CD4-positive, alpha-beta memory T cell (primary cell): ENCODE data around the gene LRP1B. TPM values are rescaled to one million over a fixed set of nuclear protein-coding genes. Genes with fewer than 3 reads are reported as not detected.

ENCODE experiments used
- CTCF ChIA-PET: fragments of 350-600 bp; sonication (Branson Sonifier 250); formaldehyde crosslinking; loops from one replicate; lab custom pipeline; 2021; ENCODE audit warnings: inconsistent platforms; ENCODE audit not compliant: partially characterized antibody; lab: Charles Lee
- POLR2A ChIA-PET: fragments of 350-600 bp; sonication (Branson Sonifier 250); formaldehyde crosslinking; loops from one replicate; lab custom pipeline; 2021; ENCODE audit not compliant: partially characterized antibody; lab: Charles Lee
- DNase-seq, 5 donors: peaks; one replicate each; pipeline versions ENCODE4 v3.0.0 to v3.0.0-alpha.2; 2020 to 2022; ENCODE audit warnings: mixed read lengths in 1 of 5
- H3K27ac ChIP-seq: one replicate; pipeline ENCODE4 v1.7.0; 2013; ENCODE audit warnings: low read depth, low read length
- H3K27me3 ChIP-seq: 2 replicates; pipeline ENCODE4 v1.7.0; 2013; ENCODE audit warnings: mild to moderate bottlenecking, low read length, moderate library complexity; ENCODE audit not compliant: insufficient read depth
- H3K36me3 ChIP-seq: 2 replicates; pipeline ENCODE4 v1.7.0; 2013; ENCODE audit warnings: mild to moderate bottlenecking, low read length, moderate library complexity; ENCODE audit not compliant: insufficient read depth
- H3K4me1 ChIP-seq: 2 replicates; pipeline ENCODE4 v1.7.0; 2013; ENCODE audit warnings: mild to moderate bottlenecking, low read length, moderate library complexity; ENCODE audit not compliant: insufficient read depth
- H3K4me3 ChIP-seq, 2 donors: one replicate each; pipeline ENCODE4 v1.7.0; 2013; ENCODE audit warnings: low read length in 2 of 2, mild to moderate bottlenecking in 1 of 2
- H3K9me3 ChIP-seq, 2 donors: one replicate each; pipeline ENCODE4 v1.7.0; 2013; ENCODE audit warnings: low read length in 2 of 2, control low read depth in 1 of 2; ENCODE audit not compliant: control insufficient read depth in 1 of 2
- H3K27ac Mint-ChIP-seq, 7 donors: one replicate each; pipeline ENCODE4 v1.8.0; 2020 to 2021; ENCODE audit warnings: mixed read lengths in 7 of 7, mild to moderate bottlenecking in 6 of 7, inconsistent platforms in 3 of 7, moderate library complexity in 3 of 7
- H3K27me3 Mint-ChIP-seq, 2 donors: one replicate each; pipeline ENCODE4 v1.8.0; 2020 to 2021; ENCODE audit warnings: mixed read lengths in 2 of 2
- H3K36me3 Mint-ChIP-seq, 2 donors: one replicate each; pipeline ENCODE4 v1.8.0; 2020 to 2021; ENCODE audit warnings: mixed read lengths in 2 of 2, inconsistent platforms in 1 of 2, mild to moderate bottlenecking in 1 of 2
- H3K4me1 Mint-ChIP-seq, 4 donors: one replicate each; pipeline ENCODE4 v1.8.0; 2020 to 2021; ENCODE audit warnings: mixed read lengths in 4 of 4, mild to moderate bottlenecking in 1 of 4
- H3K4me3 Mint-ChIP-seq, 8 donors: one replicate each; pipeline ENCODE4 v1.8.0; 2020 to 2021; ENCODE audit warnings: mixed read lengths in 8 of 8, mild to moderate bottlenecking in 7 of 8, moderate library complexity in 6 of 8, inconsistent platforms in 3 of 8
- H3K9me3 Mint-ChIP-seq, 8 donors: one replicate each; pipeline ENCODE4 v1.8.0; 2020 to 2021; ENCODE audit warnings: mixed read lengths in 8 of 8, mild to moderate bottlenecking in 5 of 8, inconsistent platforms in 3 of 8, moderate library complexity in 1 of 8
- intact Hi-C: fragments of 100-400 bp; cut with micrococcal nuclease; formaldehyde crosslinking; loops from one replicate; pipeline ENCODE4 v1.15.1; 2023
- polyA plus RNA-seq, 2 donors: library from polyadenylated mRNA; unstranded; fragments of 300-500 nt; fragmentation: Illumina TruSeq; gene quantifications; one replicate each; pipeline ENCODE4 v1.2.3, GENCODE V29; 2021
- total RNA-seq, 2 experiments: library from RNA; stranded (reverse); gene quantifications; one replicate each; pipeline ENCODE4 v1.2.3, GENCODE V29; 2021

The LRP1B gene
- total and polyA plus RNA-seq, 4 experiments from 2014 or later: not detected

DNA sequence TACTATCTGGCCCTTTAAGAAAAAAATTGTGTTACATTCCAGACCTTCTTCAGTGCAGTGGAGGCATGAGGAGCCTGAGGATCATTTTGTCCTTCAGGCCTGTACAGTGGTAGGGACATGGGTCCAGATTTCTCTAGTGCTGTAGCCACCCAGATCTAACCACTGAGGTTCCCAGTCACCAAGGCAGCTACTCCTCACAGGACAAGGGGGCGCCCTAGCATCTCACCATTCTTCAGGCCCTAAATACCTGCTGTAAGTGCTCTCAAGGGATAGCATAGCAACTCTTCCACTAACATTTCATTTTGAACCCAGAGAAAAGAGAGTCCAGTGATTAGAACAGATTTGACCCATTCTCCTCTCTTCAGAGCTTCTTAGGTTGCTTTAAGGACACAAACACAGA is 1533.0 kb downstream of the LRP1B start:
- no peak overlapping the region for H3K27ac Mint-ChIP-seq
- POLR2A ChIA-PET: no interaction called here

DNA sequence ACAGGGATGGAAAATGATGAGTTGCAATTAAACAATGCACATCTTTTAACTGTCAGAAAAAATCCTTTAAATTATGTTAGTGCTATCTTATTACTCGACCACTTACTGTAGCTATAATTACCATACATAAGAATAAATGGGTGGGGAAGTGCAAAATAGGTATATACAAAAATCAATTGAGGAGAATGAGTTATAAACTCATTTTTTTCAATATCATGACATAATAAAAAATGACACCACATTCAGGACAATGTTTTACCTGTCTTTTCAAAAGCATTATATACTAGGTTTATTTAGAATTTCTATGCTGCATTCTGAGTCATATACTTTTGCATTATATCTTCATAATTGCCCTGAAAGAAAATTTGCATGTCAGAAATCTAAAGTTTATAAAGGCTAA is 1533.6 kb downstream of the LRP1B start:
- H3K4me3 Mint-ChIP-seq: no peak overlapping the region
- Histone ChIP-seq H3K4me3 (no peak overlapping the region), H3K4me1 (no peaks in the 10 kb centered on the region), H3K36me3 (no peaks in the 10 kb centered on the region), H3K9me3 (no peaks in the 10 kb centered on the region), H3K27ac (no peak overlapping the region), H3K27me3 (no peaks in the 10 kb centered on the region)
- no peak for DNase-seq
- H3K9me3 Mint-ChIP-seq: peaks cover 0 to 18% (median 6%) of the 10 kb centered on the region in 8 donors
- POLR2A ChIA-PET: no interaction called here
- intact Hi-C loops: no loop called here
- no peaks in the 10 kb centered on the region for H3K4me1 Mint-ChIP-seq
- H3K36me3 Mint-ChIP-seq: no peaks in the 10 kb centered on the region
- CTCF ChIA-PET: no interaction called here
- no peaks in the 10 kb centered on the region for H3K27me3 Mint-ChIP-seq
- no peak overlapping the region for H3K27ac Mint-ChIP-seq

More for the DNA sequence above, 1533.0 kb downstream of the LRP1B start:
- Mint-ChIP-seq H3K27me3 (no peaks in the 10 kb centered on the region), H3K9me3 (peaks cover 0 to 13% (median 5%) of the 10 kb centered on the region in 8 donors), H3K4me3 (no peak overlapping the region), H3K36me3 (no peaks in the 10 kb centered on the region), H3K4me1 (no peaks in the 10 kb centered on the region)
- H3K36me3 ChIP-seq: no peaks in the 10 kb centered on the region
- no peak overlapping the region for H3K4me3 ChIP-seq
- H3K9me3 ChIP-seq: no peaks in the 10 kb centered on the region
- DNase-seq: no peak
- intact Hi-C loops: no loop called here
- no peaks in the 10 kb centered on the region for H3K27me3 ChIP-seq
- CTCF ChIA-PET: no interaction called here
- no peaks in the 10 kb centered on the region for H3K4me1 ChIP-seq
- H3K27ac ChIP-seq: no peak overlapping the region

DNA sequence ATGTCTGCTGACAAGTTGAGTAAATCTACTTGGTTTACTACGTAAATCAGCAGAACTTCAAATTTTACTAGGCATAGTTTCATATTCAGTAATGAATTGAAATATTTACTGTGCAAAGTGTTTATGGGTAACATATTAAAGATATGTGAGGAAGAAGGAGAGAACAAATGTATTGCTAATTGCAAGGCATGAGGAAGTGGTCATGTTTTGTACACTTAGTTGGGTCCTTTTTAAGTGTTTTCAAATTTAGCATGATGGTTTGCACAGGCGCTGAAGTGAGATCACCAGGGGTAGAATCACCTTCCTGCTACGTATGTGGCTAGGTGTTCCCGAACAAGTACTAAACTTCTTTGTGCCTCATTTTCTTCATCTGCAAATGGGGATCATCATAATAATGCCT is 1534.4 kb downstream of the LRP1B start:
- H3K4me1 ChIP-seq: no peaks in the 10 kb centered on the region
- H3K36me3 ChIP-seq: no peaks in the 10 kb centered on the region
- Mint-ChIP-seq H3K27ac (no peak overlapping the region), H3K36me3 (no peaks in the 10 kb centered on the region), H3K27me3 (no peaks in the 10 kb centered on the region), H3K4me1 (no peaks in the 10 kb centered on the region), H3K9me3 (peaks cover 0 to 18% (median 6%) of the 10 kb centered on the region in 8 donors), H3K4me3 (no peak overlapping the region)
- no peak for DNase-seq
- intact Hi-C loops: no loop called here
- H3K27ac ChIP-seq: no peak overlapping the region
- ChIA-PET POLR2A (no interaction called here), CTCF (no interaction called here)
- no peak overlapping the region for H3K4me3 ChIP-seq
- H3K9me3 ChIP-seq: no peaks in the 10 kb centered on the region
- no peaks in the 10 kb centered on the region for H3K27me3 ChIP-seq

DNA sequence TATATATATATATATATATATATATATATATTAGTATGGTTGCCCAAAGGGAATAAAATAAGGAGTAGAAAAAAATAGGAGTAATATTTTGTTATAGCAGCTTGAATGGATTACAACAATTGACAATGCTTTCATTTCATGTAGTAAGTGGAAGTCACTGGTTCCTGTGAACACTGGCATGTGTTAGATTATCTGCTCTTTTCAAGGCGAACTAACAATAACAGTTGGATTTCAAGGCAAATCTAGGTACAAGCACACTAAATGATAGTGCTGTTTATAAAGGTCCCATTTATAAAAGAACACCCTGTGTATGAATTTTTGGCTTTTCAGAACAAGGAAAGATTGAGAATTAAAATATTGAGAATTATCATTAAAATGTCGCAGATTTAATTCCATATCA is 1535.7 kb downstream of the LRP1B start:
- no peaks in the 10 kb centered on the region for H3K9me3 ChIP-seq
- H3K4me1 ChIP-seq: no peaks in the 10 kb centered on the region
- no peak for DNase-seq
- ChIA-PET POLR2A (no interaction called here), CTCF (no interaction called here)
- Mint-ChIP-seq H3K9me3 (peaks cover 0 to 18% (median 6%) of the 10 kb centered on the region in 8 donors), H3K27ac (no peak overlapping the region), H3K4me3 (no peak overlapping the region), H3K4me1 (no peaks in the 10 kb centered on the region), H3K27me3 (no peaks in the 10 kb centered on the region), H3K36me3 (no peaks in the 10 kb centered on the region)
- no peaks in the 10 kb centered on the region for H3K36me3 ChIP-seq
- H3K4me3 ChIP-seq: no peak overlapping the region
- no peaks in the 10 kb centered on the region for H3K27me3 ChIP-seq
- no peak overlapping the region for H3K27ac ChIP-seq
- intact Hi-C loops: no loop called here

DNA sequence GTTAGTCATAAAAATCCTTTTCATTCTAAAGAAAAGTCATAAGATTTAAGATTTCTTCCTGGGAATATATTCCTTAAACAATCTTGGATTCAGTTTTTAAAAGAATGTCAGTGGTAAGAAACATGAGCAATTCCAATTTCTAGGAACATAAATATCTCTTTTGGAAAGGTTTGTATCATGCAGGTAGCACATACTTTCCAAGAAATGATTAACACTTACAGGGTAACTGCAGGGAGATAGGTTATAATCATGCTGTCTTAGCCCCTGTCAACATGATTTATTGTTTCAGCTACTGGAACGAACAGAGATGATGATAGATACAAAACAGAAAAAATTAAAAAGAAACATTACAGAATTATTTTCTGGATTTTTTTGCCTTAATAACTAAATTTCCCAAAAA is 1537.7 kb downstream of the LRP1B start:
- H3K9me3 Mint-ChIP-seq: peaks cover 0 to 14% (median 6%) of the 10 kb centered on the region in 8 donors

DNA sequence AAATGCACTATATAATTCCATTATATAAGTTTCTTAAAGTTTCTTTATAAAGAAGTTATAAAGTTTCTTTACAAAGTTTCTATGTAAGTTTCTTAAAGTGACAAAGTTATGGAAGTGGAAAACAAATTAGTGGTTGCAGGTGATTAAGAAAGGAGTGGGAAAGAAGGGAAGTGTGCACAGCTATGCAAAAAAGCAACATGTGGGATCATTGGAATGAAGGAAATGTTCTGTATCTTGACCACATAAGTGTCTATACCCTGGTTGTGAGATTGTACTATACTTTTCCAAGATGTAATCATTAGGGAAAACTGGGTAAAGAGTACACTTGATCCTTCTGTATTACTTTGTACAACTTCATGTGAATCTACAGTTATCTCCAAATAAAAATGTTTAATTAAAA is 1541.1 kb downstream of the LRP1B start:
- H3K4me1 ChIP-seq: no peaks in the 10 kb centered on the region
- POLR2A ChIA-PET: no interaction called here
- no peak overlapping the region for H3K27ac ChIP-seq
- Mint-ChIP-seq H3K4me1 (no peaks in the 10 kb centered on the region), H3K4me3 (no peak overlapping the region), H3K27ac (no peak overlapping the region), H3K36me3 (no peaks in the 10 kb centered on the region), H3K27me3 (no peaks in the 10 kb centered on the region), H3K9me3 (peaks cover 0 to 17% (median 11%) of the 10 kb centered on the region in 8 donors)
- intact Hi-C loops: no loop called here
- DNase-seq: no peak
- no peaks in the 10 kb centered on the region for H3K36me3 ChIP-seq
- no peaks in the 10 kb centered on the region for H3K9me3 ChIP-seq
- no peaks in the 10 kb centered on the region for H3K27me3 ChIP-seq
- H3K4me3 ChIP-seq: no peak overlapping the region
- CTCF ChIA-PET: no interaction called here

More for the DNA sequence above, 1537.7 kb downstream of the LRP1B start:
- Histone ChIP-seq H3K4me3 (no peak overlapping the region), H3K27me3 (no peaks in the 10 kb centered on the region), H3K4me1 (no peaks in the 10 kb centered on the region), H3K27ac (no peak overlapping the region), H3K9me3 (no peaks in the 10 kb centered on the region), H3K36me3 (no peaks in the 10 kb centered on the region)
- no peaks in the 10 kb centered on the region for H3K27me3 Mint-ChIP-seq
- ChIA-PET CTCF (no interaction called here), POLR2A (no interaction called here)
- no peaks in the 10 kb centered on the region for H3K36me3 Mint-ChIP-seq
- H3K4me1 Mint-ChIP-seq: no peaks in the 10 kb centered on the region
- intact Hi-C loops: no loop called here
- no peak overlapping the region for H3K4me3 Mint-ChIP-seq
- DNase-seq: no peak
- no peak overlapping the region for H3K27ac Mint-ChIP-seq

DNA sequence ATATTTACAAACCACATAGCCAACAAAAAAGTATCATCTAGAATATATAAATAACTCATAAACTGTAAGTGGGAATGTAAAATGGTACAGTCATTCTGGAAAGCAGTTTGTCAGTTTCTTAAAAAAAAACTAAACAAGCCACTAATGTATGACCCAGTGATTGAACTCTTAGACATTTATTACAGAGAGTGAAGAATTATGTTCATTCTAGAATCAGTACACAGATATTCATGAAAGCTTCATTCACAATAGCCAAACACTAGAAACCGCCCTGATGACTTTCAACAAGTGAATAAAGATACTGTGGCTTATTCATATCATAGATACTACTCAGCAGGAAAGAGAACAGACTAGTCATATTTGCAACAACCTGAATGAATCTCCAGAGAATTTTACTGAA is 1541.5 kb downstream of the LRP1B start:
- Mint-ChIP-seq H3K4me1 (no peaks in the 10 kb centered on the region), H3K36me3 (no peaks in the 10 kb centered on the region), H3K4me3 (no peak overlapping the region), H3K27me3 (no peaks in the 10 kb centered on the region), H3K27ac (no peak overlapping the region), H3K9me3 (peaks cover 0 to 17% (median 10%) of the 10 kb centered on the region in 8 donors)
- H3K4me3 ChIP-seq: no peak overlapping the region
- H3K4me1 ChIP-seq: no peaks in the 10 kb centered on the region
- H3K9me3 ChIP-seq: no peaks in the 10 kb centered on the region
- no peaks in the 10 kb centered on the region for H3K27me3 ChIP-seq
- intact Hi-C loops: no loop called here
- ChIA-PET POLR2A (no interaction called here), CTCF (no interaction called here)
- no peak for DNase-seq
- H3K36me3 ChIP-seq: no peaks in the 10 kb centered on the region
- no peak overlapping the region for H3K27ac ChIP-seq

DNA sequence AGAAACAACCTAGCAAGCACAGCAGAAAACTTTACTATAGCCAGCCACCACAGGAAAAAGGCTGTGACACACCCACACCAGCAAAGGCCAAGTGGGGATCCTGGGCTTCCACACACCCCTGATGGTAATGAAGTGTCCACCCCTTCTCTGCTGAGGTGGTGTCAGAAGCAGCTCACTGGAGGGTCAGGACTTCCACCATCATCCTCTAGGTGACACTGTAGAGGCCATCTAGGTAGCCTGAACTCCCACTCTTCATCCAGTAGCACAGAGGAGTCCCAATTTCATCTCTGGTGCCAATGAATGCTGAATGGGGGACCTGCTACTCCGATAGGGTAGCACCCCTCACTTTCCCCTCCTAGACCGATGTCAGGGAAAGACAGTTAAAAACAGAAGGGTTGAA is 1544.4 kb downstream of the LRP1B start:
- no peaks in the 10 kb centered on the region for H3K4me1 Mint-ChIP-seq
- no peaks in the 10 kb centered on the region for H3K36me3 Mint-ChIP-seq
- CTCF ChIA-PET: interaction anchor here (1.2 kb wide), 1 partner anchor 15 kb away, joined by 3 read pairs; no protein-coding TSS in a partner anchor
- H3K27ac ChIP-seq: no peak overlapping the region
- no peak for DNase-seq
- no peaks in the 10 kb centered on the region for H3K36me3 ChIP-seq
- no peaks in the 10 kb centered on the region for H3K4me1 ChIP-seq
- no peak overlapping the region for H3K4me3 ChIP-seq
- H3K27me3 Mint-ChIP-seq: no peaks in the 10 kb centered on the region
- POLR2A ChIA-PET: no interaction called here
- no peak overlapping the region for H3K4me3 Mint-ChIP-seq
- peaks cover 0 to 19% (median 4%) of the 10 kb centered on the region in 8 donors for H3K9me3 Mint-ChIP-seq
- H3K27ac Mint-ChIP-seq: no peak overlapping the region
- H3K27me3 ChIP-seq: no peaks in the 10 kb centered on the region
- intact Hi-C loops: no loop called here
- no peaks in the 10 kb centered on the region for H3K9me3 ChIP-seq
